AG04449 (cell line): ENCODE data around the gene SHISA5.
"Not testable (repeated sequence)": the region's sequence is repeated elsewhere in the genome, so short reads cannot be mapped to it uniquely, and the experiment has no call there.

Source experiments
- CTCF ChIA-PET: fragments of 350-600 bp; formaldehyde crosslinking; extraction: SDS; loops from one replicate; lab custom pipeline; 2021; ENCODE audit warnings: antibody characterized with exemption; lab: Yijun Ruan, JAX
- POLR2A ChIA-PET: fragments of 400-600, 350-600 bp; formaldehyde crosslinking; extraction: SDS; loops from one replicate; lab custom pipeline; 2020; ENCODE audit warnings: antibody characterized with exemption, inconsistent platforms; lab: Yijun Ruan, JAX
- DNase-seq: peaks from one replicate; pipeline ENCODE4 v3.0.0-alpha.2; 2010; ENCODE audit warnings: low read depth, low spot score
- H3K4me3 ChIP-seq: 2 replicates; pipeline ENCODE4 v1.5.1; 2011; ENCODE audit warnings: low read depth, mild to moderate bottlenecking, control low read depth, low read length
- CTCF ChIP-seq: IDR thresholded peaks from one replicate; pipeline ENCODE4 v1.5.1; 2011; ENCODE audit warnings: mild to moderate bottlenecking, moderate library complexity, low read length, control low read depth, inconsistent platforms; ENCODE audit not compliant: insufficient read depth; ENCODE audit errors: missing control alignments

Gene SHISA5

GRCh38 chr3:48492461-48493202, 11.3 kb downstream of the SHISA5 start:
- ChIA-PET CTCF (no interaction called here), POLR2A (interaction anchor here (1.3 kb wide), 1 partner anchor 19 kb away, joined by 3 read pairs; no protein-coding TSS in a partner anchor)
- peak; percentile 59 for DNase-seq
- no peak overlapping the region for H3K4me3 ChIP-seq
- TF ChIP-seq CTCF: no peak

GRCh38 chr3:48486952-48487351, 17.0 kb downstream of the SHISA5 start:
- DNase-seq: no peak
- CTCF ChIA-PET: no interaction called here
- H3K4me3 ChIP-seq: no peak overlapping the region
- POLR2A ChIA-PET: no interaction called here
- TF ChIP-seq CTCF: no peak

- POLR2A ChIA-PET, H3K4me3 ChIP-seq, DNase-seq: not testable (repeated sequence)
- CTCF ChIA-PET: interaction anchor here (0.8 to 1.4 kb wide), 3 partner anchors 11 to 82 kb away, joined by 3 read pairs; no protein-coding TSS in a partner anchor
These were observed 21.2 kb downstream of the SHISA5 start for GRCh38 chr3:48482822-48483221.

- H3K4me3 ChIP-seq, DNase-seq, CTCF ChIA-PET, POLR2A ChIA-PET: not testable (repeated sequence)
These were observed 23.1 kb downstream of the SHISA5 start for GRCh38 chr3:48480891-48481290.

- H3K4me3 ChIP-seq: no peak overlapping the region
- TF ChIP-seq CTCF: no peak
- CTCF ChIA-PET: no interaction called here
- POLR2A ChIA-PET: no interaction called here
- no peak for DNase-seq
These were observed 25.1 kb downstream of the SHISA5 start for GRCh38 chr3:48478626-48479555.

- DNase-seq: no peak
- TF ChIP-seq CTCF: no peak
- ChIA-PET CTCF (no interaction called here), POLR2A (no interaction called here)
- H3K4me3 ChIP-seq: no peak overlapping the region
These were observed 25.9 kb downstream of the SHISA5 start for GRCh38 chr3:48477959-48478520.
